Measurements from ENCODE around the gene ARPC4.

DNA sequence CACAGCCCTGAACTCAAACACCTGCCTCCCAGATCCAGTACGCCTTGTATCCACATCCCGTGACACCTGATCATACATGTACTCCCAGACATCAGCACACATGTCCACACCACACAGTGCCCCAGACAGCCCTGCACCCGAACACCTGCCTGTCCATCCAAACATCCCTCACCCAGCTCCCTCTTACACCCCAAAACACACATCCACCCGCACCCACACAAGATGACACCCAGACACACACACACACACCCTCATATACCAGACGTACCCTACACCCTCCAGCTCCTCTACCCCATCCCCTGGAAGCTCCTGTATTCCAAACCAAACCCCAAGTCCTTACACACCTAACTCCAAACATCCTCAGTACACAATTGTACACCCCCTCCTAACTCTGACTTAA, 23.9 kb upstream of the ARPC4 start:
- TF ChIP-seq, protein P1, sequence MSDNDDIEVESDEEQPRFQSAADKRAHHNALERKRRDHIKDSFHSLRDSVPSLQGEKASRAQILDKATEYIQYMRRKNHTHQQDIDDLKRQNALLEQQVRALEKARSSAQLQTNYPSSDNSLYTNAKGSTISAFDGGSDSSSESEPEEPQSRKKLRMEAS (CRISPR knock-in tag; IDR thresholded peaks at IDR 0.05): no peak
- no peak for TF ChIP-seq ZNF232 (CRISPR knock-in tag; IDR thresholded peaks at IDR 0.05)
- TF ChIP-seq, protein P2, sequence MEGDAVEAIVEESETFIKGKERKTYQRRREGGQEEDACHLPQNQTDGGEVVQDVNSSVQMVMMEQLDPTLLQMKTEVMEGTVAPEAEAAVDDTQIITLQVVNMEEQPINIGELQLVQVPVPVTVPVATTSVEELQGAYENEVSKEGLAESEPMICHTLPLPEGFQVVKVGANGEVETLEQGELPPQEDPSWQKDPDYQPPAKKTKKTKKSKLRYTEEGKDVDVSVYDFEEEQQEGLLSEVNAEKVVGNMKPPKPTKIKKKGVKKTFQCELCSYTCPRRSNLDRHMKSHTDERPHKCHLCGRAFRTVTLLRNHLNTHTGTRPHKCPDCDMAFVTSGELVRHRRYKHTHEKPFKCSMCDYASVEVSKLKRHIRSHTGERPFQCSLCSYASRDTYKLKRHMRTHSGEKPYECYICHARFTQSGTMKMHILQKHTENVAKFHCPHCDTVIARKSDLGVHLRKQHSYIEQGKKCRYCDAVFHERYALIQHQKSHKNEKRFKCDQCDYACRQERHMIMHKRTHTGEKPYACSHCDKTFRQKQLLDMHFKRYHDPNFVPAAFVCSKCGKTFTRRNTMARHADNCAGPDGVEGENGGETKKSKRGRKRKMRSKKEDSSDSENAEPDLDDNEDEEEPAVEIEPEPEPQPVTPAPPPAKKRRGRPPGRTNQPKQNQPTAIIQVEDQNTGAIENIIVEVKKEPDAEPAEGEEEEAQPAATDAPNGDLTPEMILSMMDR (IDR thresholded peaks at IDR 0.05): no peak
- TF ChIP-seq, protein P3, sequence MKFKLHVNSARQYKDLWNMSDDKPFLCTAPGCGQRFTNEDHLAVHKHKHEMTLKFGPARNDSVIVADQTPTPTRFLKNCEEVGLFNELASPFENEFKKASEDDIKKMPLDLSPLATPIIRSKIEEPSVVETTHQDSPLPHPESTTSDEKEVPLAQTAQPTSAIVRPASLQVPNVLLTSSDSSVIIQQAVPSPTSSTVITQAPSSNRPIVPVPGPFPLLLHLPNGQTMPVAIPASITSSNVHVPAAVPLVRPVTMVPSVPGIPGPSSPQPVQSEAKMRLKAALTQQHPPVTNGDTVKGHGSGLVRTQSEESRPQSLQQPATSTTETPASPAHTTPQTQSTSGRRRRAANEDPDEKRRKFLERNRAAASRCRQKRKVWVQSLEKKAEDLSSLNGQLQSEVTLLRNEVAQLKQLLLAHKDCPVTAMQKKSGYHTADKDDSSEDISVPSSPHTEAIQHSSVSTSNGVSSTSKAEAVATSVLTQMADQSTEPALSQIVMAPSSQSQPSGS (CRISPR knock-in tag; IDR thresholded peaks at IDR 0.05; ENCODE audit: borderline replicate concordance, low read depth): no peak

All from WTC11 (cell line).